PC-9 (cell line): ENCODE data around the gene PIAS1.

Experiments
- EZH2 ChIP-seq: fragments of 200-600 bp; sonication (generic); IDR thresholded peaks from 2 replicates; pipeline ENCODE4 v1.8.0; 2017; ENCODE audit warnings: antibody characterized with exemption, low read depth
- TF ChIP-seq, protein P1 (sequence below): fragments of 200-600 bp; sonication (generic); conservative IDR thresholded peaks from 2 replicates; pipeline ENCODE4 v1.6.1; 2017; ENCODE audit warnings: mixed run types, antibody characterized with exemption, mild to moderate bottlenecking, moderate library complexity

DNA sequence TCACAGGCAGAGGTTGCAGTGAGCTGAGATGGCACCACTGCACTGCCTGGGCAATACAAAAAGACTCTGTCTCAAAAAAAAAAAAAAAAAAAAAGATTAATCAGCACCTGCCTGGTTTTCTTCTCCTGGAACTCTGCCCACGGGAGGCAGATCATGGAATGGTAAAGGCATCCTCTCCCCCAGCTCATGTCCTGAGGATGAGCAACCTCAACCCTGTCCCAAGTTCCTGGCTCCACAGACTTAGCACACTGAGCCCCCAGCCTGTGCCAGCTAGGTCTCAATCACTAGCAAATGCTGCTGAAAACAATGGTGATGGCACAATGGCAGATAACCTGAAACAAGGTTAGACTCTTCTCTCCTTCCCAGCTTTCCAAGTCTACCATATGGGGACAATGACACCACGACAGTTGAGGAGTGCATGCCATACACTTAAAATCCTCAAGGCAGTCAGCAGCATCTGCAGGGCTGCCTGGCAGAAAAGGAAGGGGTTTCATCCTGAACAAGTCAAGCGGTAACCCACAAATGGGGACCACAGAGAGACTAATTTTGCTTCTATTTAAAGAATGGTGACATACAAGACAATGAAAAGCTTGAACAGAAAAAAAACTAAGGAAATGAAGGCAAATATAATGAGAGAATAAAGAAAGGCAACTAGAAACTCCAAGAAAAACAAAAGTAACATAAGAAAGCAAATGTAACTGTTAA, 170.6 kb downstream of the PIAS1 start:
- TF ChIP-seq EZH2, result no peak
- TF ChIP-seq, protein P1, sequence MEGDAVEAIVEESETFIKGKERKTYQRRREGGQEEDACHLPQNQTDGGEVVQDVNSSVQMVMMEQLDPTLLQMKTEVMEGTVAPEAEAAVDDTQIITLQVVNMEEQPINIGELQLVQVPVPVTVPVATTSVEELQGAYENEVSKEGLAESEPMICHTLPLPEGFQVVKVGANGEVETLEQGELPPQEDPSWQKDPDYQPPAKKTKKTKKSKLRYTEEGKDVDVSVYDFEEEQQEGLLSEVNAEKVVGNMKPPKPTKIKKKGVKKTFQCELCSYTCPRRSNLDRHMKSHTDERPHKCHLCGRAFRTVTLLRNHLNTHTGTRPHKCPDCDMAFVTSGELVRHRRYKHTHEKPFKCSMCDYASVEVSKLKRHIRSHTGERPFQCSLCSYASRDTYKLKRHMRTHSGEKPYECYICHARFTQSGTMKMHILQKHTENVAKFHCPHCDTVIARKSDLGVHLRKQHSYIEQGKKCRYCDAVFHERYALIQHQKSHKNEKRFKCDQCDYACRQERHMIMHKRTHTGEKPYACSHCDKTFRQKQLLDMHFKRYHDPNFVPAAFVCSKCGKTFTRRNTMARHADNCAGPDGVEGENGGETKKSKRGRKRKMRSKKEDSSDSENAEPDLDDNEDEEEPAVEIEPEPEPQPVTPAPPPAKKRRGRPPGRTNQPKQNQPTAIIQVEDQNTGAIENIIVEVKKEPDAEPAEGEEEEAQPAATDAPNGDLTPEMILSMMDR, result no peak
